Neural crest cell (in vitro differentiated cells): ENCODE results near the gene TMEM150A. TPM values are rescaled to one million over a fixed set of nuclear protein-coding genes. Genes with fewer than 3 reads are reported as not detected.
A peak's percentile ranks its signal among the peaks of the same experiment; 100 is the strongest.

Source experiments
- DNase-seq: peaks from one replicate; pipeline ENCODE4 v3.0.0; 2021; ENCODE audit warnings: low read depth, mixed read lengths, low spot score
- H3K27ac Mint-ChIP-seq: one replicate; pipeline ENCODE4 v1.8.0; 2021; ENCODE audit warnings: mild to moderate bottlenecking, mixed read lengths; ENCODE audit not compliant: unreplicated experiment
- H3K27me3 Mint-ChIP-seq: 2 replicates; pipeline ENCODE4 v1.8.0; 2021; ENCODE audit warnings: low read depth, mild to moderate bottlenecking, mixed read lengths
- H3K36me3 Mint-ChIP-seq: 2 replicates; pipeline ENCODE4 v1.8.0; 2021; ENCODE audit warnings: low read depth, mild to moderate bottlenecking, mixed read lengths
- H3K4me1 Mint-ChIP-seq: 2 replicates; pipeline ENCODE4 v1.8.0; 2021; ENCODE audit warnings: mixed read lengths
- H3K4me3 Mint-ChIP-seq: one replicate; pipeline ENCODE4 v1.8.0; 2021; ENCODE audit warnings: mild to moderate bottlenecking, mixed read lengths
- H3K9me3 Mint-ChIP-seq: 2 replicates; pipeline ENCODE4 v1.8.0; 2021; ENCODE audit warnings: mixed read lengths
- CTCF ChIP-seq: fragments of 200-600 bp; sonication (generic); conservative IDR thresholded peaks from 2 replicates; pipeline ENCODE4 v1.5.0; 2021; ENCODE audit warnings: antibody characterized with exemption, mild to moderate bottlenecking
- long read RNA-seq: library from polyadenylated mRNA; unstranded; transcript quantifications from one replicate; pipeline ENCODE4 v2.0.0, GENCODE V29; 2020
- total RNA-seq: library from RNA; stranded (reverse); gene quantifications from 2 replicates; pipeline ENCODE4 v1.2.1, GENCODE V29; 2021

TMEM150A gene
- total RNA-seq = 20.9 and 22.2 TPM in 2 replicates
- long read RNA-seq, partial matches to known transcripts = 1 of 1 reads
- long read RNA-seq, other reads (novel, unspliced or antisense) = 0 of 1 reads

- peak; percentile 48 for TF ChIP-seq CTCF
- Mint-ChIP-seq H3K4me1 (peaks cover 24% of the 10 kb centered on the region), H3K27me3 (no peaks in the 10 kb centered on the region), H3K9me3 (no peaks in the 10 kb centered on the region), H3K4me3 (peak within 1 kb of the TSS; percentile 90), H3K27ac (peak within 1 kb of the TSS; percentile 39), H3K36me3 (no peaks in the 10 kb centered on the region)
- peak; percentile 83 for DNase-seq
Observed at GRCh38 chr2:85602476-85603234, at the start of gene TMEM150A. TSS of gene TMEM150A (minus strand) at chr2:85602698. CDS start at chr2:85601948, 750 bp downstream.

- Mint-ChIP-seq H3K4me1 (no peaks in the 10 kb centered on the region), H3K36me3 (peaks cover 19% of the 10 kb centered on the region), H3K27ac (no peak overlapping the region), H3K4me3 (no peak overlapping the region), H3K27me3 (no peaks in the 10 kb centered on the region), H3K9me3 (no peaks in the 10 kb centered on the region)
- no peak for DNase-seq
- TF ChIP-seq CTCF = no peak
Observed at GRCh38 chr2:85652056-85652455, 49.6 kb upstream of the TMEM150A start.

GRCh38 chr2:85651097-85651496, 48.6 kb upstream of the TMEM150A start:
- Mint-ChIP-seq H3K27ac (no peak overlapping the region), H3K27me3 (no peaks in the 10 kb centered on the region), H3K4me3 (no peak overlapping the region), H3K4me1 (no peaks in the 10 kb centered on the region), H3K9me3 (no peaks in the 10 kb centered on the region), H3K36me3 (peaks cover 17% of the 10 kb centered on the region)
- TF ChIP-seq CTCF = no peak
- DNase-seq = no peak

GRCh38 chr2:85650456-85650855, 48.0 kb upstream of the TMEM150A start:
- Mint-ChIP-seq H3K36me3 (peaks cover 14% of the 10 kb centered on the region), H3K4me1 (no peaks in the 10 kb centered on the region)

More at GRCh38 chr2:85650456-85650855, 48.0 kb upstream of the TMEM150A start:
- Mint-ChIP-seq H3K9me3 (no peaks in the 10 kb centered on the region), H3K27ac (no peak overlapping the region), H3K4me3 (no peak overlapping the region), H3K27me3 (no peaks in the 10 kb centered on the region)
- DNase-seq = no peak
- TF ChIP-seq CTCF = no peak
